Stimulated activated effector memory CD8-positive, alpha-beta T cell treated with anti-CD3 and anti-CD28 coated beads, Interleukin-12 subunit alpha, Interleukin-12 subunit beta, amount 100 ng/mL, for 72 hours (primary cell): ENCODE results near the gene MDGA2.

Experiments used
- ATAC-seq: fragments of 150-1000 bp; cut with Tn5 transposase; 2 replicates; pipeline ENCODE4 v1.10.0; 2021
- DNase-seq, 2 donors: peaks; one replicate each; pipeline ENCODE4 v3.0.0; 2021 to 2022; ENCODE audit warnings: low spot score in 2 of 2
- H3K27ac Mint-ChIP-seq: one replicate; pipeline ENCODE4 v1.8.0; 2022; ENCODE audit warnings: mild to moderate bottlenecking, mixed read lengths
- H3K36me3 Mint-ChIP-seq: one replicate; pipeline ENCODE4 v1.8.0; 2022; ENCODE audit warnings: mild to moderate bottlenecking, mixed read lengths
- H3K4me1 Mint-ChIP-seq: one replicate; pipeline ENCODE4 v1.8.0; 2022; ENCODE audit warnings: mixed read lengths
- H3K4me3 Mint-ChIP-seq: one replicate; pipeline ENCODE4 v1.8.0; 2022; ENCODE audit warnings: mild to moderate bottlenecking, mixed read lengths
- H3K9me3 Mint-ChIP-seq: one replicate; pipeline ENCODE4 v1.8.0; 2022; ENCODE audit warnings: mixed read lengths

MDGA2 gene

DNA sequence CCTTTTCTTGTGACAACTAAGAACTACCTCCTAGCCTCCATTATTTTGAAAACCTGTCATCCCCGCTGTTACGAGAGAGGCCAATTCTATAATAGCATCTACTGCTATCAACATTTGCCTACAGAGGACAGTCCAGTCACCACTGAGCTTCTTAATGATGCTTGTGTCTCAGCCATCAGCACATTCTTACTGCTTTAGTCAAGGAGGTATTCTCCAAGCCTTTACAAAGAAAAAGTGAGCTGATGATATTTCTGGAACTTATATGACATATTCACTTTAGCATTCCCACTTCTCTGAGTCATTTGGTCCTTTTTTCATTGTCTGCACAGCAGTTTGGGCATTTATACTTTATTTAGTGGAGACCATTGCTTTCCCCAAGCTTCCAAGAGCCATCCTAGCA lies 526.1 kb downstream of the MDGA2 start:
- ATAC-seq (no peak), DNase-seq (no peak)
- no peak overlapping the region for H3K27ac Mint-ChIP-seq
- H3K36me3 Mint-ChIP-seq = no peaks in the 10 kb centered on the region
- no peaks in the 10 kb centered on the region for H3K4me1 Mint-ChIP-seq
- peaks cover 21% of the 10 kb centered on the region for H3K9me3 Mint-ChIP-seq
- no peak overlapping the region for H3K4me3 Mint-ChIP-seq

DNA sequence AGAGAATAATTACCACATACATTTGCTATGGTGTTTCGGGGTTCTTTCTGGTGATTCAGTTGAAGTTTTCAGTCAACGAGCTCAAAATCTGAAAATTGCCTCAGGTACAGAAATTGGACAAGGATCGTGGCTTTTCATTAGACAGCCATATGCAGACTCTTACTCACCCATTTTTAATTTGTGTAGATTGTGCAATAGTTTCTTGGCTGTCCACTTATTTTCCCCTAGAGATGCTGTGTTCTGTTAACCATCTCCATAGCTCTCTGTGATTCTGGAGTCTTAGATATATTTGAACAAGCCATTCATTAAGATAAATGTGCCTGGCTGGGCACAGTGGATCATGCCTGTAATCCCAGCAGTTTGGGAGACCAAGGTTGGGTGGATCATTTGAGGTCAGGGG lies 526.7 kb downstream of the MDGA2 start:
- no peak for ATAC-seq
- H3K36me3 Mint-ChIP-seq = no peaks in the 10 kb centered on the region
- DNase-seq = no peak
- H3K27ac Mint-ChIP-seq = no peak overlapping the region
- peaks cover 19% of the 10 kb centered on the region for H3K9me3 Mint-ChIP-seq
- H3K4me1 Mint-ChIP-seq = no peaks in the 10 kb centered on the region
- no peak overlapping the region for H3K4me3 Mint-ChIP-seq

DNA sequence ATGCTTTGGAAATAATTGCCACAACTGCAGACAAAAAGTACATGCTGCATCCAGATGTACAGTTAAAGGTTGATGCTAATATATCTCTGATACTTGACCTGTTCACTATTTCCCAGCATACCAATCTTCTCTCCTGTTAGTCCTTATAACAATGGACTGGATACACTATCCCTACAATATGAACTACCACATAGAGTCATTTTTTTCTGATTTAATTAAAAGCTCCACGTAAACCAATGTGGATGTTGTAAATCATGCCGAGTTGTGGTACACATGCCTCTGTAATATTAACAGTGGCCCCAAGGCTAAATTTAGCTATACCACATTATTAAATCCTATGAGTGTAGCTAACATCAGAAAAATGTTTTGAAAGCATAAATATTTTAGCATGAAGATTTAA lies 554.8 kb downstream of the MDGA2 start:
- Mint-ChIP-seq H3K36me3 (no peaks in the 10 kb centered on the region), H3K9me3 (peaks cover 8% of the 10 kb centered on the region), H3K4me1 (no peaks in the 10 kb centered on the region), H3K27ac (no peak overlapping the region), H3K4me3 (no peak overlapping the region)
- ATAC-seq (no peak), DNase-seq (no peak)

DNA sequence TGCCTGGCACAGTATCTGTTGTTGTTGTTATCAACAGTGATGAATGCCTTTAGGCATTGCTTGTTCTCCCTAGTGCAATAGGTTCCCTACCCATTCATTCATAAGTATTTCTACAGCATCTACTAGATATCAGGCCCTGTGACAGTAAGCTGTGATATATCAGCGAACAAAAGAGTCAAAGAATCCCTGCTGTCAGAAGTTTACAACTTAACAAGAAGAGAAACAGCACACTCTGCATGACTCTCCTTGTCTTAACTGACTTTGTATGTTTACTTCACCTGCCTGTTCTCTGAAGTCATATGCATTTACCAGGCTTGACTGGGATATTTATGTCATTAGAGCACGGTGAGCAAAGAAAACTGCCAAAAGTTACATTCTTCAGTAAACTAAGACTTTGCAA lies 571.6 kb downstream of the MDGA2 start:
- Mint-ChIP-seq H3K36me3 (no peaks in the 10 kb centered on the region), H3K27ac (no peak overlapping the region), H3K4me3 (no peak overlapping the region), H3K9me3 (peaks cover 15% of the 10 kb centered on the region), H3K4me1 (no peaks in the 10 kb centered on the region)
- DNase-seq (no peak), ATAC-seq (no peak)

DNA sequence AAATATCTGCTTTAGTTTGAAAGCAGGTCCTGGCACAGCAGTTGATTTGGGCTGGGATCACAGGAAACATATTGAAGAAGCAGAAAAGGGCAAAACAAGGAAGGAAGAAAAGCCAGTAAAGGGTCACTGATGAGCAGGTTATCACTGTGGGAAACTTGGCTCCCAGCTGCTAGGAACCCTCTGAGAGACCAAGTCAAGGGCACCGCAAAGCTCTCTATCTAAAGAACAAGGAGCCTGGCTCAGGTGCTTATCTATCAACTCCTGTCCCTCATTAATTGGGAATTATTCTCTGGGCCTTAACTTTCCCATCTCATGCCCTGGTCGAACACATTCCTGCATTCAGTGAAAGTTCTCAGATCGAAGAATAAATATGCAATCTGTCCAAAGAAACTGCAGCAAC lies 572.9 kb downstream of the MDGA2 start:
- Mint-ChIP-seq H3K4me3 (no peak overlapping the region), H3K36me3 (no peaks in the 10 kb centered on the region), H3K27ac (no peak overlapping the region), H3K9me3 (peaks cover 15% of the 10 kb centered on the region), H3K4me1 (no peaks in the 10 kb centered on the region)
- ATAC-seq (no peak), DNase-seq (no peak)

DNA sequence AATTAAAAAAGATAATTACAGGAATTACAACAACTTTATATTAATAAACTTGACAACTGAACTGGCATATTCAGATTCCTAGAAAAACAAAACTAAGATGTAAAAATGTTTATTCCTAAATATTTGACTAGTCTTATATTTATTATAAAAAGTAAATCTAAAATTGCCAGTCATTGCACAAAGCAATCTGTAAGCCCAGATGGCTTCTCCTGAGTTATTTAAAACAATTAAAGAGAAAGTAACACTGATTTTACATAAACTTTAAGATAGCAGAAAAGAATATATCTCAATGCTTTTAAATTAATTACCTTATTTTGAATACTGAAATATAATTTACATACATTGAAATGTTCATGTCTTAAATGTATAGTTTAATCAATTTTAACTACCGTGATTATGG lies 589.7 kb downstream of the MDGA2 start:
- no peak for DNase-seq

DNA sequence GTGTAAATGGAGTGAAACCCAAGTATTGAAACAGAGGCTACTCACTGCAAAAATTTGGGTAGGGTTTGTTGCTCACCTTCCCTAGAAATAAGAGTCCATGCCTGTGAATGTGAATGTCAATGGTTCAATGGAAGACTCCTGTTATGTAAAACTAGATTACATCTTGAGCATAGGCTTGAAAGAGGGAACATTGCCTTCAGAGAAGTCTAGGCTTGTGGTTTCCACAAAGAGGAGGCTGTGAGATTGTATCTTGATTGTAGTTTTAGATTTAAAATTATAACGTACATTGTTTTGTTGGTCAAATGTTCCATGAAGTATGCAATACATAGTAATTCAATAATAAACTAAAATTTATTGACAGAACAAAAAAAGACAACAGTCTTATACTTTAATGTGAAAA lies 610.1 kb downstream of the MDGA2 start:
- Mint-ChIP-seq H3K36me3 (no peaks in the 10 kb centered on the region), H3K9me3 (peaks cover 11% of the 10 kb centered on the region), H3K4me3 (no peak overlapping the region), H3K27ac (no peak overlapping the region), H3K4me1 (no peaks in the 10 kb centered on the region)
- ATAC-seq (no peak), DNase-seq (no peak)

More for the DNA sequence above, 589.7 kb downstream of the MDGA2 start:
- H3K27ac Mint-ChIP-seq = no peak overlapping the region
- H3K36me3 Mint-ChIP-seq = no peaks in the 10 kb centered on the region
- ATAC-seq = no peak
- peaks cover 6% of the 10 kb centered on the region for H3K9me3 Mint-ChIP-seq
- no peak overlapping the region for H3K4me3 Mint-ChIP-seq
- no peaks in the 10 kb centered on the region for H3K4me1 Mint-ChIP-seq

DNA sequence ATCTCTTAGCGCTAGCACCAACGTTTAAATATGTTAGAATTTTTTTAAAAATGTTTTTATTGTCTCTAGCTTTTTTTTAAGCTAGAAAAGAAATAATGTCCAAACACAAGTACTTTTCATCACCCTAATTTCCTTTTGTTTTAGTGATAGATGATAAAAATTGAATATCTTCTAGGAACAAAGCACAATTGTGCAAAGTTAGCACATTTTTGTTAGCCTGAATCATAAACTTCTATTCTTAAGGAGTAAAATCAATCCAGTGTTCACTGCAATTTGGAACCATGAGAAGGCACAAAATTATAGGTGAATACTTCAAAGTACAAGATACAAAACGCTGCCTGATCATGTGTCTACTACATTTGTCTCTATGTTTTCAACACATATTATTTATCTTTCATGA lies 615.4 kb downstream of the MDGA2 start:
- Mint-ChIP-seq H3K9me3 (peaks cover 12% of the 10 kb centered on the region), H3K27ac (no peak overlapping the region), H3K36me3 (no peaks in the 10 kb centered on the region), H3K4me1 (no peaks in the 10 kb centered on the region), H3K4me3 (no peak overlapping the region)
- ATAC-seq (no peak), DNase-seq (no peak)

DNA sequence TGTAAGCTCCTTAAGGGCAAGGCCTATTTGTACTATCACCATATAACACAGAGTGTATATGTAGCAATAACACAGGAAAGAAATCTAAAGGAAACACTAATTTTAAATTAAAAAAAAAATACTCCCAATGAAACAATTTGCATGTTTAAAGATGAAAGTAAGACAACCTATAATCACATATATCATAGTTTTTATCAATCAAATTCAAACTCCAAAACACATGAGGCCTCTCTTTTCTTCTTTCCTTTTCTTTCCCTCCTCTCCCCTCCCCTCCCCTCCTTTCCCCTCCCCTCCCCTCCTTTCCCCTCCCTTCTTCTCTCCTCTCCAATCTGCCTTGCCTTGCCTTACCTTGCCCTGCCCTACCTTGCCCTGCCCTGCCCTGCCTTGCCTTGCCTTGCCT lies 618.0 kb downstream of the MDGA2 start:
- DNase-seq (no peak), ATAC-seq (no peak)
- H3K4me3 Mint-ChIP-seq = no peak overlapping the region
- H3K27ac Mint-ChIP-seq = no peak overlapping the region
- no peaks in the 10 kb centered on the region for H3K4me1 Mint-ChIP-seq
- no peaks in the 10 kb centered on the region for H3K36me3 Mint-ChIP-seq
- H3K9me3 Mint-ChIP-seq = peaks cover 18% of the 10 kb centered on the region

DNA sequence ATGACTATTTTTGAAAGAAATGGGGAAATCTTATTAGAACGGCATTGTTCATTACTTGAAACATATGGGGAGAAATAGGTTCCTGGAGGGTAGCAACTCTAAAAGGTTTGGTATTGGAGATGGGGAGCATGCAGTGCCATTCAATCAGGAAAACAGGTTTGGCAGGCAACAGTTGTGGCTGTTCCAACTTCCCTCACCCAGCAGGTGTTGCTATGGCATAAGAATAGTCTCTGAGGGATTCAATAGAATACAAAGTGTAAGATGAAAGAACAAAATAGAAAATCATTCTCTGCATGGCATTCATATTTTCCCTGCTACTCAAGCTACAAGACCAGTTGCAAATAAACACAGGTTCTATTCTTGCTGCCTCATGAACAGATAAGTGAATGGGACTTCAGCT lies 630.6 kb downstream of the MDGA2 start:
- H3K4me3 Mint-ChIP-seq = no peak overlapping the region
- H3K4me1 Mint-ChIP-seq = no peaks in the 10 kb centered on the region
- ATAC-seq (no peak), DNase-seq (no peak)
- no peaks in the 10 kb centered on the region for H3K36me3 Mint-ChIP-seq
- peaks cover 16% of the 10 kb centered on the region for H3K9me3 Mint-ChIP-seq
- no peak overlapping the region for H3K27ac Mint-ChIP-seq

DNA sequence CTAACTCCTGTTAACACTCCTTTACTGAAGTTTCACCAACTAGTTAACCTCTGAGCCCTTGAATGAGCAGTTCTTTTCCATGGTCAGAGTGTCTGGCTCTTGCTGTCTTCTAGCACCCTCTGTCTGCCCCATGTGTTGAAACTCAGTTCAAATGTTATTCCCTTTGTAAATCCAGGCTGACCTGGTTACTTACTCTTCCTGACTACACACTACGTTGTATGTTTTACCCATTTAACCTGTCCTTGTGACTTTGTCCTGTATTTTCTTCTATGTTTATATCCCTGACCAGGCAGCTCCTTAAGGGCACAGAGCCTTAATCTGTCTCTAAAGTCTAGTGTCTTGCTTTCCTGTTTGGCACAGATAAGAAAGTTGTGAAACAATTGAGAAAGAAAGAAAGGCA lies 634.9 kb downstream of the MDGA2 start:
- Mint-ChIP-seq H3K4me3 (no peak overlapping the region), H3K9me3 (peaks cover 23% of the 10 kb centered on the region), H3K4me1 (no peaks in the 10 kb centered on the region), H3K36me3 (no peaks in the 10 kb centered on the region), H3K27ac (no peak overlapping the region)
- ATAC-seq = no peak
- no peak for DNase-seq

DNA sequence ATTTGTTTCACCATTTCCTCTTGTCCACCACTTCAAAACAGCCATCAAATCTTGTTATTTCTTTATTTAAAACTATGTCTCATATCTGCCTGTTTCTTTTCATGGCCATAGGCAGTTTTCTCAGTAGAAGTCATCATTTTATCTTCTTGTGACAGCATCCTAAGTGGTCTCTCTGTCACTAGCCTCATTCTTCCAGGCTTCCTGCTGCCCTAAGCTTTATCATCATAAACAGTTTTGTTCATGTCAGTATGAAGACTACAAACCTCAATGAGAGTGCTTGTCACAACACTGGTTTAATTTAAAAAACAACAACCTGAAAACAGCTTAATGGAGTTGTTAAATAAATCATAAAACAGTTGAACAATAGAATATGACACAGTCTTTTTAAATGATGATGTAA lies 636.1 kb downstream of the MDGA2 start:
- ATAC-seq (no peak), DNase-seq (no peak)
- H3K4me1 Mint-ChIP-seq = no peaks in the 10 kb centered on the region
- no peak overlapping the region for H3K27ac Mint-ChIP-seq
- H3K36me3 Mint-ChIP-seq = no peaks in the 10 kb centered on the region
- H3K4me3 Mint-ChIP-seq = no peak overlapping the region
- H3K9me3 Mint-ChIP-seq = peaks cover 17% of the 10 kb centered on the region

DNA sequence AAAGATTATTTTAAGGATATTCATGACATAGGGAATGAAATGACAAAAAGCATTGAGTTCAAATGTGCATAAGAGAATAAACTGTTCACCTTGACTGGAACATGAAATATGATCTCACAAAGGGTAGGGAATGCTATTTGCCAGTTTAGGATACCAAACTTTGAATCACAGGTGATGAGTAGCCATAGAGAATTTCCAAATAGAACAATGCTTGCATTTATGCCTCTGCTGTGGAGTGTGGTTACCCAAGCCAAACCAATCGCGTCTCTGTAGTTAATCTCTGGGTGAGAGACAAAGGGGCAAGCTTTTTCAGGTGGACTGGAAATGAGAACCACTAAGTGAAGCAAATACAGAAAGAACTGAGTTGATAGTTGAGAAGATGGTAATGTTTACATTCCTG lies 652.7 kb downstream of the MDGA2 start:
- H3K27ac Mint-ChIP-seq = no peak overlapping the region
- ATAC-seq = no peak
- no peaks in the 10 kb centered on the region for H3K4me1 Mint-ChIP-seq
- no peak for DNase-seq
- H3K9me3 Mint-ChIP-seq = peaks cover 18% of the 10 kb centered on the region
- H3K4me3 Mint-ChIP-seq = no peak overlapping the region
- H3K36me3 Mint-ChIP-seq = no peaks in the 10 kb centered on the region

DNA sequence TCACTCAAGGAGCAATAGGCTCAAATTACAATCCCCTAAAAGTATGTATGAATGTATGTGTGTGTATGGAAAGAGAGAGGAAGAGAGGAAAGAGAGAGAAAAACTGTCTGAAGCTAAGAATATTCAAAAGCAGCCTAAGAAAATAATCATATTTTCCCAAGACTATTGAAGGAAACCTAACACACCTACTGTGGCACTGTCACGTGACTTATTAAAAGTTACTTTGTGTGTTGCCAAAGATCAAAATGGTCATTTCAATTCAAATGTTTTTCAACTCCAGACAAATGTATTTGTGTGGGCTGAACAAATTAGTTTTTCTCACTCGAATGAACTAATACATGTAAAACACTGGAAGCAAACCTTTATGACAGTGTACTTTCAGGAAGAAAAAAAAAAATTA lies 654.9 kb downstream of the MDGA2 start:
- H3K4me1 Mint-ChIP-seq = no peaks in the 10 kb centered on the region
- H3K9me3 Mint-ChIP-seq = peaks cover 23% of the 10 kb centered on the region

DNA sequence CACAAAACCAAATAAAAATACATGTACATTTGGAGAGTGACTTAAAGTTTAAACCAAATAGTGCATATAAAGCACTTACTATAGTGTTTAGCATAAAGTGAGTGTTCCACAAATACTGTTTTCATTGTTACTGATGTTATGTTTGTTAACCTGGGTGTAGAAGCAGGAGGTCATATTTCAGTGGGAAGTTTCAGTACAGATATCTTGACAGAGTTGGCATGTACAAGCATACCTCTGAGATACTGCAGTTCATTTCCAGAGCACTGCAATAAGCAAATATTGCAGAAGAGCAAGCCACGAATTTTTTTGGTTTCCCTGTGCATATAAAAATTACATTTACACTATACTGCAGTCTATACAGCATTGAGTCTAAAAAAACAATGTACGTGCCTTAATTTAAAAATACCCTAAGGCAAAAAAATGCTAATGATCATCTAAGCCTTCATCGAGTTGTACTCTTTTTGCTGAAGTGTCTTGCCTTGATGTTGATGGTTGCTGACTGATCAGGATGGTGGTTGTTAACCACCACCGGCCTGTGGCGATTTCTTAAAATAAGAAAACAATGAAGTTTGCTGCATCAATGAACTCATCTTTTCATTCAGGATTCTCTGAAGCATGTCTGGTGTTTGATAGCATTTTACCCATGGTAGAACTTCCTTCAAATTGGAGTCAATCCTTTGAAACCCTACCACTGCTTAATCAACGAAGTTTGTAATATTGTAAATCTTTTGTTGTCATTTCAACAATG lies 662.7 kb downstream of the MDGA2 start:
- H3K9me3 Mint-ChIP-seq = peaks cover 19% of the 10 kb centered on the region
- H3K4me1 Mint-ChIP-seq = no peaks in the 10 kb centered on the region
- DNase-seq (no peak), ATAC-seq (no peak)
- H3K4me3 Mint-ChIP-seq = no peak overlapping the region
- no peaks in the 10 kb centered on the region for H3K36me3 Mint-ChIP-seq
- H3K27ac Mint-ChIP-seq = no peak overlapping the region

More for the DNA sequence above, 654.9 kb downstream of the MDGA2 start:
- H3K27ac Mint-ChIP-seq = no peak overlapping the region
- H3K4me3 Mint-ChIP-seq = no peak overlapping the region
- H3K36me3 Mint-ChIP-seq = no peaks in the 10 kb centered on the region
- DNase-seq (no peak), ATAC-seq (no peak)

DNA sequence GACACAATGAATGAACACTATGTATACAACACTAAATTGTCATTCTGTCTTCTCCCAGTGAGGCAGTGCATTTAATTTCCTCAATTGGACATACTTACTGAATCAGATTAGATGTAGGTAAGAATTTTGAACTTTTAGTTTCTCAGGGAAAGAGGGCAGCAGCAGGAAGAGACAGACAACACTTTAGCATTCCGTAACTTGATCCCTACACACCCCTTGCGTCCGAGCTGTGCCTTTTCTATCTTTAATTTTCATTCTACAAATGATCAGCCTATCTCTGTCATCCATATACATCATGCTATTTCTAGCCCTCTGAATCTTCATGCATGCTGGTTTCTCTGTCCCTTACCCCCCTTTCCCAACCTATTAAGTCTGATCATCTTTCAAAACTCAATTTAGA lies 665.8 kb downstream of the MDGA2 start:
- H3K27ac Mint-ChIP-seq = no peak overlapping the region
- no peak for DNase-seq
- no peak overlapping the region for H3K4me3 Mint-ChIP-seq
- no peak for ATAC-seq
- no peaks in the 10 kb centered on the region for H3K36me3 Mint-ChIP-seq
- H3K9me3 Mint-ChIP-seq = peaks cover 11% of the 10 kb centered on the region
- no peaks in the 10 kb centered on the region for H3K4me1 Mint-ChIP-seq

DNA sequence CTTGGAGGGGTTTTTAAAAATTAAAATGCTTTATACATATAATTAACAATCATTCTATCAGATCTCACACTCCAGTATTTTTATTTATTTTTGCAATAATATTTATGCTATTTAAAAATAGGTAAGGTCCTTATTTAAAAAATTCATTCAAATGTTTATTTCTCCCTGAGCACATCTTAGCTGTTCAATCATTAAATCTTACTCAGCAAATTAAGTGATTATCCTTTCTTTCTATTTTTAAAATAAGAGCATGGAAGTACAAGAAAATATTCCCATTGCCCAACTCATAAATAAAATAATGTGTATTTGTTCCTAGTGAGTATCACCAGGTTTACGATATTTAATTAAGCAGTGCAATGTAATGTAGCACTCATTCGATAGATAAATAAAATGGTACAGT lies 666.7 kb downstream of the MDGA2 start:
- peaks cover 11% of the 10 kb centered on the region for H3K9me3 Mint-ChIP-seq
- no peaks in the 10 kb centered on the region for H3K36me3 Mint-ChIP-seq
- H3K4me1 Mint-ChIP-seq = no peaks in the 10 kb centered on the region
- H3K27ac Mint-ChIP-seq = no peak overlapping the region
- DNase-seq (no peak), ATAC-seq (no peak)
- no peak overlapping the region for H3K4me3 Mint-ChIP-seq
